ENCODE measurements around the gene WSCD2.

DNA sequence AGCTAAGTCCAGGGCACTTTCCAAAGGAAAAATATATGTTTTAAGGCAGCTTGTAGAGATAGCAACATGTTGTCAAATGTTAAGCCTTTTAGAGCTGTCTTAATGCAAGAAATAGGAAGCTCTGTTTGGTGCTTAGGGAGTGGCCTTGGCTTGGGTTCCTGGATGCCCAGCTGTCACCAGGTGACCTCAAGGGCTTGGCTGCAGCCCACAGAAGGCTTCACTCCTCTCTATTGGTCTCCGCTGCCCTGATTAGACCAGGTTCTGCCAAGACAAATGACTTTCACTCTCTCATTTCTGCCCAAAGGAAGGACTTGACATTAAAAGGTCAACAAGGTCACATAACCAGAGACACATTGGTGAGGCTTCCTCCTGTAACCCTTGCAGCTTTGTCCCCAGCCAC lies 76.8 kb downstream of the WSCD2 start:
- no peak for TF ChIP-seq POLR2A (IDR thresholded peaks at IDR 0.05)
- TF ChIP-seq, protein P1, sequence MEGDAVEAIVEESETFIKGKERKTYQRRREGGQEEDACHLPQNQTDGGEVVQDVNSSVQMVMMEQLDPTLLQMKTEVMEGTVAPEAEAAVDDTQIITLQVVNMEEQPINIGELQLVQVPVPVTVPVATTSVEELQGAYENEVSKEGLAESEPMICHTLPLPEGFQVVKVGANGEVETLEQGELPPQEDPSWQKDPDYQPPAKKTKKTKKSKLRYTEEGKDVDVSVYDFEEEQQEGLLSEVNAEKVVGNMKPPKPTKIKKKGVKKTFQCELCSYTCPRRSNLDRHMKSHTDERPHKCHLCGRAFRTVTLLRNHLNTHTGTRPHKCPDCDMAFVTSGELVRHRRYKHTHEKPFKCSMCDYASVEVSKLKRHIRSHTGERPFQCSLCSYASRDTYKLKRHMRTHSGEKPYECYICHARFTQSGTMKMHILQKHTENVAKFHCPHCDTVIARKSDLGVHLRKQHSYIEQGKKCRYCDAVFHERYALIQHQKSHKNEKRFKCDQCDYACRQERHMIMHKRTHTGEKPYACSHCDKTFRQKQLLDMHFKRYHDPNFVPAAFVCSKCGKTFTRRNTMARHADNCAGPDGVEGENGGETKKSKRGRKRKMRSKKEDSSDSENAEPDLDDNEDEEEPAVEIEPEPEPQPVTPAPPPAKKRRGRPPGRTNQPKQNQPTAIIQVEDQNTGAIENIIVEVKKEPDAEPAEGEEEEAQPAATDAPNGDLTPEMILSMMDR (IDR thresholded peaks at IDR 0.05): no peak
